ENCODE measurements around the gene TRIP13. TPM values are rescaled to one million over a fixed set of nuclear protein-coding genes. Genes with fewer than 3 reads are reported as not detected.

Gene TRIP13
- total and polyA plus RNA-seq, 2 of the 13 experiments (the other 11 are each of a cell fraction or from before 2014, with no cell fraction given), result 13.5 to 33.0 TPM

DNA sequence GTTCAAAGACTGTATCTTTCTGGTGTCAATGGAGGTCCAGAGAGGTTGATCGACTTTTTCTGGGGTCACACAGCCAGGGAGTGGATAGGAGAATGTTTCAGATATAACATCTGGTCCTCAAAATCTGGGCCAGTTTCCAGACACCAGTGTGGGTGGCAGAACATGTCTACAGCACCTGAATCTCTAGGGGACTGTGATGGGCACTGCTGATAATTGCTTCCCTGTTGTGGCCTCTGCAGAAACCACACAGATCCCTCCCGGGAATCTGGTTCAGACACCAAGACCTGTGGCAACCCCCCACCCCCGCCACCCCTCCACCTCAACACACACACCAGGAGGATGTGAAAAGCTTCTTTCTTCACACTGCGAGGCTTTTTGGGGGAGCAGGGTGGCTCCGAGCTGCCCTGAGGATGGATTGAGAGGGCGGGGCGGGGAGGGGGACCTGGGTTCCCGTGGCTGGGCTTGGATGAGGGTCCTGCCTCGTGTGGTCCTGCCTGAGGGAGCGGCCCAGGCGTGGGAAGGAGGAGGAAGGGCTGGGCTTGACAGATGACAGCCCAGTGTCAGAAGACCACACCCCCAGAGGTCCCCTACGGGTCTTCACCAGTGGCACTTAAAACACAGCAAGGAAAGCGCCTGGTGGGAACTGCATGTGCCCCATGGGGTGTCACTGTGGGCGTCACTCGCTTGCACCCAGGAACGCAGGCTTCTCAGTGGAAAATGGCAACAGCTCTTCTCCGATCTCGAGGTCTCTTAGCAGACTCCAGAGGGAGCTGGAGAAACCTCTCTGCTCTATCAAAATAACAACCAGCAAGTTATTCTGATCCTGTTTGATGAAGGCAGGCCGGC is 55.2 kb downstream of the TRIP13 start:
- Histone ChIP-seq H3K4me2 (ENCODE audit: low read depth, low read length) (no peak overlapping the region), H3K27me3 (ENCODE audit: control insufficient read depth in 1 of 2, insufficient read depth in 2 of 2, low read length in 2 of 2) (peaks cover 21 to 77% of the 10 kb centered on the region in 2 experiments)

More for the DNA sequence above, 55.2 kb downstream of the TRIP13 start:
- Histone ChIP-seq H3K4me3 (replicated peaks in 1 of 3; ENCODE audit: insufficient read depth in 1 of 3, low read depth in 2 of 3, low read length in 3 of 3) (no peak overlapping the region), H3K36me3 (replicated peaks in 1 of 2; ENCODE audit: control insufficient read depth in 1 of 2, insufficient read depth in 2 of 2, low read length in 2 of 2) (no peaks in the 10 kb centered on the region), H3K9ac (ENCODE audit: insufficient read depth, low read depth, low read length) (no peak overlapping the region), H3K4me1 (ENCODE audit: insufficient read depth, low read length) (no peaks in the 10 kb centered on the region), H3K27ac (ENCODE audit: extremely low read length, insufficient read depth, low read length) (no peak overlapping the region), H3K79me2 (ENCODE audit: insufficient read depth, low read length) (no peaks in the 10 kb centered on the region), H3K9me3 (ENCODE audit: low read length) (no peaks in the 10 kb centered on the region), H4K20me1 (ENCODE audit: insufficient read depth, low read length) (no peaks in the 10 kb centered on the region; the same call in 1 of the 2 replicates), H2AFZ (ENCODE audit: low read length) (no peak overlapping the region)
- in situ Hi-C loops (cut with HindIII; ENCODE audit: extremely low pct_ligation_motif_present, low pct_unique_long_range_greater_than_20kb) (no loop called here), intact Hi-C loops (cut with micrococcal nuclease; ENCODE audit: unreplicated experiment) (loop anchor here (10.0 kb wide), 1 partner anchor 733 kb away; the partner anchor contains the start of genes CCDC127 and SDHA)
- TF ChIP-seq ZNF138 (CRISPR knock-in tag; IDR thresholded peaks at IDR 0.05; ENCODE audit: low read depth), result no peak
- TF ChIP-seq, protein P1, sequence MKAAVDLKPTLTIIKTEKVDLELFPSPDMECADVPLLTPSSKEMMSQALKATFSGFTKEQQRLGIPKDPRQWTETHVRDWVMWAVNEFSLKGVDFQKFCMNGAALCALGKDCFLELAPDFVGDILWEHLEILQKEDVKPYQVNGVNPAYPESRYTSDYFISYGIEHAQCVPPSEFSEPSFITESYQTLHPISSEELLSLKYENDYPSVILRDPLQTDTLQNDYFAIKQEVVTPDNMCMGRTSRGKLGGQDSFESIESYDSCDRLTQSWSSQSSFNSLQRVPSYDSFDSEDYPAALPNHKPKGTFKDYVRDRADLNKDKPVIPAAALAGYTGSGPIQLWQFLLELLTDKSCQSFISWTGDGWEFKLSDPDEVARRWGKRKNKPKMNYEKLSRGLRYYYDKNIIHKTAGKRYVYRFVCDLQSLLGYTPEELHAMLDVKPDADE (CRISPR knock-in tag; IDR thresholded peaks at IDR 0.05), result no peak
- TF ChIP-seq TAF1 (CRISPR knock-in tag; IDR thresholded peaks at IDR 0.05), result no peak
- no peak for TF ChIP-seq ZNF557 (CRISPR knock-in tag; IDR thresholded peaks at IDR 0.05)
- no peak for TF ChIP-seq MXI1 (IDR thresholded peaks at IDR 0.05; ENCODE audit: borderline replicate concordance, low read depth, low read length)
- TF ChIP-seq MIER2 (CRISPR knock-in tag; IDR thresholded peaks at IDR 0.05), result no peak
- TF ChIP-seq, protein P2, sequence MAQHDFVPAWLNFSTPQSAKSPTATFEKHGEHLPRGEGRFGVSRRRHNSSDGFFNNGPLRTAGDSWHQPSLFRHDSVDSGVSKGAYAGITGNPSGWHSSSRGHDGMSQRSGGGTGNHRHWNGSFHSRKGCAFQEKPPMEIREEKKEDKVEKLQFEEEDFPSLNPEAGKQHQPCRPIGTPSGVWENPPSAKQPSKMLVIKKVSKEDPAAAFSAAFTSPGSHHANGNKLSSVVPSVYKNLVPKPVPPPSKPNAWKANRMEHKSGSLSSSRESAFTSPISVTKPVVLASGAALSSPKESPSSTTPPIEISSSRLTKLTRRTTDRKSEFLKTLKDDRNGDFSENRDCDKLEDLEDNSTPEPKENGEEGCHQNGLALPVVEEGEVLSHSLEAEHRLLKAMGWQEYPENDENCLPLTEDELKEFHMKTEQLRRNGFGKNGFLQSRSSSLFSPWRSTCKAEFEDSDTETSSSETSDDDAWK (CRISPR knock-in tag; IDR thresholded peaks at IDR 0.05), result no peak
- TF ChIP-seq KDM5B (CRISPR knock-in tag; IDR thresholded peaks at IDR 0.05; ENCODE audit: borderline replicate concordance), result no peak
- TF ChIP-seq, protein P3, sequence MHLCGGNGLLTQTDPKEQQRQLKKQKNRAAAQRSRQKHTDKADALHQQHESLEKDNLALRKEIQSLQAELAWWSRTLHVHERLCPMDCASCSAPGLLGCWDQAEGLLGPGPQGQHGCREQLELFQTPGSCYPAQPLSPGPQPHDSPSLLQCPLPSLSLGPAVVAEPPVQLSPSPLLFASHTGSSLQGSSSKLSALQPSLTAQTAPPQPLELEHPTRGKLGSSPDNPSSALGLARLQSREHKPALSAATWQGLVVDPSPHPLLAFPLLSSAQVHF (CRISPR knock-in tag; IDR thresholded peaks at IDR 0.05), result no peak
- ChIA-PET CTCF (ENCODE audit: low intra/inter-chr PET ratio, low total read pairs) (no interaction called here), POLR2A (no interaction called here)
- DNase-seq (ENCODE audit: low spot score), result no peak
- ATAC-seq, result no peak
- BruUV-seq (replicated peaks), result no TSS peak
- 20% methylated on average over 15 of the region's 19 CpGs for WGBS (ENCODE audit: low lambda C conversion rate)
- FAIRE-seq, result no peak

All from HepG2 (cell line).